ENCODE measurements around the gene COL17A1.
A peak's percentile ranks its signal among the peaks of the same experiment; 100 is the strongest.

Gene COL17A1

DNA sequence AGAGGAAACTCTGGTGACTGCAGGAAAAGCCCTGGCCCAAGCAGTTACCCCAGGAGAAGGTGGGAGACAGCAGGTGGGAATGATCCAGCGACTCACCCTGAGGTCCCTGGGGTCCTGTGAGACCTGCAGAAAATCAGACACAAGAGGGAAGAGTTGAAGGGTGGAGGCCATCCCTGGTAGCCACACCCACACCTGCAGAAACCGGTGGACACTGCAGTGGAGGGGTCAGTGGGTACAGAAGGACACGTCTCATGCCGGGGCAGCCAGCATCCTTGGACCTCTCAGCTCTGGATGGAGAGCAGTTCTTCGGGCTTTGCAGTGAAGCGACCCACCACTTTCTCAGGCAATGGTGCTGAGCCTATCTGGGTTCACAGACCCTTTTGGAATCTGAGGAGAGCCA lies 39.0 kb downstream of the COL17A1 start:
- no peak for DNase-seq

DNA sequence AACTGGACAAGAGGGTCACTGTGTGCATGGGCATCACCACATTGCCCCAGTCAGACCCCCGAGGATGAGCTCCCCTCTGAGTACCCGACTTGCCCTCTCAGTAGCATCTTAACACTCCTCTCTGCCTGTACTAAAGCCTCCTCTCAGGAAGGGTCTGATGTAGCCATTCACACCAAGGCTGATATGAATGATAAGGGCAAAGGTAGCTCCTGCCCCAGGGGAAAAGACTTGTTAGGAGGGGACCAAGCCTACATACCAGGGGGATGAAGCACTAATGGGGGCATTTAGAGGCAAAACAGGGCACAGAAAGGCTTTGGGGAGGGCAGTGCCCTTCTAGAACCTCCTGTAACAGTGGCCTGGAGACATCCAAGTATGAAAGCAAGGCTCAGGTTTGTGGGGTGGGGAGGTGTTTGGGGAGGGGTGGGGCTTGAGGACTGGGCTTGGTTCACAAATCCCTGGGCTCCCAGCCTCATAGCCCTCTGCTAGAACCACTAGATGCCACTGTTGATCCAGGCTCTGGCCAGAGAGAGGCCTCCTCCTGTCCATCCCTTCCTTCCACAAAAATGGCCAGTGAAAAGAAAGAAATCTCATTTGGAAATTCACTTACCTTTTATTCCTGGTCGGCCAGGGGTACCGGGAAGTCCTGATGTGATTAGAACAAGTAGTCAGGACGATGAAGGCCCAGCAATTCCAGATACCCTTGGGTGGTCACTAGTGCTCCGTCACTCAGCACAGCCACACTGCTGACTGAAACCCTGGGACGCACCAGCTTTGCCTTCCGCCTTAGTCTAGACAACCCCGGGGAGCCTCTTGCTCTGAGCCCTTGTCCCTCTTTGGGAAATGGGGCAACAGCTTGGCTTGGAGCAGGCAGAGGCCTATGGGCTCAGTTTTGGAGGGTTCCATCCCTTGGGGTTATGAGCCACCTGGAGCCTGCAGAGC lies 40.3 kb downstream of the COL17A1 start:
- peak; percentile 11 for DNase-seq

DNA sequence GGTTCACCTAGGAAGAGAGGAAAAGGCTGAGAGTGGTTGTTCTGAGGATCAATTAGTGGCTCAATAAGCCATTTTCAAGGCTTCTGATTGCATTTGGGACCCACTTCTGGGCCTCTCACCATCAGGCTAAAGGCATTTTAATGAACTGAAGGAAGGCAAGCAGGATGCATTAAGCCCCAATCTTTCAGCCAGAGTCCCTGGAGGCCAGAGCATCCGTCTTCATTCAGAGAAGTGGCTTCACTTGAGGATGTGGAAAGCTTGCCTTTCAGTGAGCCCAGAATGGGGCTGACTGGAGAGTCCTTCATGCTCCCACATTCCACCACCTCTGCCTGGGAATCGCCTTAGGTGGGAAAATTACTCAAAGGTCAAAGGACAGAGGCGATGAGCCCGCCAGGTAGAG lies 41.8 kb downstream of the COL17A1 start:
- no peak for DNase-seq

DNA sequence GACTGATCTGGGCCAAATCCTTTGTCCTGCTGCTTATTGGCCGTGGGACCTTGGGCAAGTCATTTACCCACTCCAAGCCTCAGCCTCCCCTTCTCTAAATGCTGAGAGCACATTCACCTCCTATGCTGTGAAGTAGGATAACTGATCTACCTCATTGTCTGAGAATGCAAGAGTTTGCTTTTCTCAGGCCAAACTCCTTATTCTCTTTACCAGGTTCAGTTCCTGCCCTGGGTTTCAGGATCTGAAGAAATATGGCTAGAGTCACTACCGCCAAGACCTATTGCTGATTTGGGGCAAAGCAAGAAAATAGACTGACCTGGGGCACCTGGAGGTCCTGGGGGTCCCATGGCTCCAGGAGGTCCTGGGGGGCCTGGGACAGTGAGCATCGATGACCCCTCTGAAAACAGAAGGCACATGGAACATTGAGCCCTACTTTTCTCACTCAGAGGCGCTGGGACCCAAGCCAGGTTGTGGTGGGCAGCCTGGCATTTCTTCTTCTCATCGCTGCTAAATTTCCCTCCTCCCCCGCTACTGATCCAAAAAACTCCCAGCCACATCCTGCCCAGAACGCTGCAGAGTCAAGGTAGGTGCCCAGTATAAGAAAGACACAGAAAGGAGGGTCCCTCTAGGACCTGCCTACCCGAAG lies 42.4 kb downstream of the COL17A1 start:
- no peak for DNase-seq

DNA sequence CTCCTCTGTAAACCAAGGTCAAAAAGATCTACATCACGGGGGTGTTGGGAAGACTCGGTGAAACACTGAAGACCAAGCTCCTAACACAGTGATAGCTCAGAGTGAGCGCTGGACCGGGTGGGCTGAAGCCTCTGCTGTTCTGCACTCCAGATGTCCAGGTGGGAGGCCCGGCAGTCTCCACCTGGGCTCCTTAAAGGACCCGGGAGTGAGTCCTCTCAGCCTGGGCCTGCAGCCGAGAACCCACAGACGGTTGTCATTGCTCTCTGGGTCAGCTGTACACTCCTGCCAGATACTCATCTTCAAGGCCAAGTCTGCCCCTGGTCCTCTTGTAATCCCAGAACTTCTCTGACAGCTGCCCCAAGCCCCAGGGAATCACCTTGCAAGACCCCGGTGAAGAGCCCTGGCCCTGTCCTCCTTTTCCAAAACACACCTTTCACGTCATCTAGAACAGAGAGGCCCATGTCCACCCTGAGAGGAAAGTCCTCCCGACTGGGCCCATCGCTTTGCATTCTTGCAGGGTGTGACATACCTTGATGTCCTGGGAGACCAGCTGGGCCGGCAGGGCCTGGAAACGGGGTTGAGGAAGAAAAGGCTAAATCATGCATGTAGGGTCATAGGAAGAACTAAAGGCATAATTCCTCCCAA lies 43.7 kb downstream of the COL17A1 start:
- DNase-seq: no peak

DNA sequence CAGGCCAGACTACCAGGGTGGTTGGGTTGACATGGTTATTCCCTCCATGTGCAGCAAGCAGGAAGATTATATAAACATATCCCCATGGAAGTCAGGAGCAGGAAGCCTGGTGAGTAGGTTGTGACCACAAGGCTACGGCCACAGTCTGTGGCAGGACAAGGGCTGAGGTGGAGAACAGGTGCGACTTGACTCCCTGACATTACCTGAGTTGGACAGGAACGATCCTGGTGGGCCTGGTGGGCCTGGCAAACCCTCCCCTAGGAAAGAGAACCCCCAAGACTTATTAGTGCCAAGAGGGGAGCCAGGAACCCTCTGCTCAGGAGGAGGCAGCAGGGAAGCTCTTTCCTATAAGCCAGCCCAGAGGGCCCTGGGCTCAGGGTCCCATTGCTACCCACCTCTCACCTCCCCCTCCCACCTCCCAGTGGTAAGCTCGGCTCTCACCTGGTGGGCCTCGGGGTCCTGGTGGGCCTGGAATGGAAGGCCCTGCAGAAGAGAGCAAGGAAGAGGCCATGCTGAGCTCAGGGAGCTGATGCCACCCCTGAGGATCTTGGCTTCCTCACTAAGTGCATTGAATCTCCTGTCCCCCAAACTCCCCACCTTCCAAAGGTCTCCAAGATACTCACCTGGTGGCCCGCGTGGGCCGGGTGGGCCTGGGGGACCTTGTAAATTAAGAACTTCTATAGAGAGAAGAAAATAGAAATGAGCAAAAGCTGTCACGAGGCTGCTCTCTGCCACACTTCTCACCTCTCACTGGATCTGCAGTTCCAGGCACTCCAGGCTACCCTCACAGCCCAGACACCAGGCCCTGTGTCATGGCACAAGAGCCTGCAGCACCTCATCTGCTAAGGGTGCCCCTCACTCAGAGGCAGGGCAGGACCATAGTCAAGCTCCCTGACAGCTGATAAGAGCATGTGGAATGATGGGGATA lies 44.6 kb downstream of the COL17A1 start:
- no peak for DNase-seq

DNA sequence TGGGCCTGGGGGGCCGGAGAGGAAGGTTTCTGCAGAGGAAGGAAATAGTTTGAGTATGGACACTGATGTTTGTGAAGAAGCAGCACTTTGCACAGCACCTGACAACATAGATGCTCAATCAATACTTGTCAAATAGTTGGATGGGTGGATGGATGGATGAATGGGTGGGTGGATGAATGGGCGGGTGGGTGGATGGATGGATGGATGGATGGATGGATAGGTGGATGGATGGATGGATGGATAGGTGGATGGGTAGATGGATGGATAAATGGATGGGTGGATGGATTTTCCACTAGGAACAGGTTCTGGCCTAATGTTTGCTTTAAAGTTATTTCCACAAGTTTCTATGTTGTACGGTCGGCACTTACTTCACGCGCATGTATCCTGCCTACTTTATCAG lies 45.3 kb downstream of the COL17A1 start:
- DNase-seq: no peak

DNA sequence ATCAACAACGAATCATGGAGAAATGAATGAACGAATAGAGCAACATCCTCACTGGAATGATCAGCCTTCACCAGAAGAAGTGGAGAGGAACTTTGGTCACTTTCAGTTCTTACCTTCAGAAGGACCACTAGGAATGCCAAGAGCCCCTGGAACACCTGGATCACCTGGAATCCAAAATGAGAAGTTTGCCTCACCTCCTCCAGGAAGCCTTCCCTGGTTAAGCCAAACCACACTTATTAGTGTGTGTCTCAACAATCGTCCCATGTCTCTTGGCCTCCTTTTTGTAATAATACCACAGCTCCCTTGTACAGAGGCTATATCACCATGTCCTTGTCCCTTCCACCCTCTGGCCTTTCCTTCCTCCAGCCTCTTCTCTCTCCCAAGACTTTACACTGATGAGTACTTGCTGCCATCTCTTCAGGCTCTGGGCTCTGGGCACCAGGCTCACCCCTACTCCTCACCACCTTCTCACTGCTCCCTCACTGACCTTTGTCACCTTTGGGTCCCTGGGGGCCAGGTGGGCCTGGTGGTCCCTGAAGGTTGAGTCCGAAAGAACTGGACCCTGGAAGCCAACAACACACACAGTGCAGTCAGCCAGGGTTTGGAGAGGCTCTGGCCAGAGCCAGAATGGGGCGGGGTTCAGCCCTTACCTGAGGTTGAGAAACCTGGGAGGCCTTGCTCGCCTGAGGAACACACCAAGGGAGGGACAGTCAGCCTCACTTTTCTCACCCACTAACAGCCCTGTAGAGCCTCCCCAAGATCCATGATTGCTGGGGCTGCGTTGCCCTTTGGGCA lies 46.5 kb downstream of the COL17A1 start:
- no peak for DNase-seq

DNA sequence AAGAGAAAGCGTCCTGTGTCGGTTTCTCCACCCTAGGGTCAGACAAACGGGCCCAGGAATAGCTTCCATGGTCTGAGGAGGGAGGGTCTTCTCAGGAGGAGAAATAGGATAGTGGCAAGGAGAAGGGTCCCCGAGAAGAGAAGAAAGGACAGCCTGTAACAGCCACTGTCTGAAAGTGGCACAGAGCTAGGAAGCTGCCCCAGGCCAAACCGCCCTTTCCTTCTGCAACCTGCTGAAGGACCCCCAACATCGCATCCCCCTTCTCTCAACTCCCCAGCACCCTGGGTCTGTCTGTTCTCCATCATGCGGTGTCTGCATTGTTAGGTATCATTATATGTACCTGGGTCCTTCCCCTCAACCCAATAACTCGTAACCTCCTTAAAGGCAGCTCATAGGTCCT lies 47.1 kb downstream of the COL17A1 start:
- DNase-seq: no peak

DNA sequence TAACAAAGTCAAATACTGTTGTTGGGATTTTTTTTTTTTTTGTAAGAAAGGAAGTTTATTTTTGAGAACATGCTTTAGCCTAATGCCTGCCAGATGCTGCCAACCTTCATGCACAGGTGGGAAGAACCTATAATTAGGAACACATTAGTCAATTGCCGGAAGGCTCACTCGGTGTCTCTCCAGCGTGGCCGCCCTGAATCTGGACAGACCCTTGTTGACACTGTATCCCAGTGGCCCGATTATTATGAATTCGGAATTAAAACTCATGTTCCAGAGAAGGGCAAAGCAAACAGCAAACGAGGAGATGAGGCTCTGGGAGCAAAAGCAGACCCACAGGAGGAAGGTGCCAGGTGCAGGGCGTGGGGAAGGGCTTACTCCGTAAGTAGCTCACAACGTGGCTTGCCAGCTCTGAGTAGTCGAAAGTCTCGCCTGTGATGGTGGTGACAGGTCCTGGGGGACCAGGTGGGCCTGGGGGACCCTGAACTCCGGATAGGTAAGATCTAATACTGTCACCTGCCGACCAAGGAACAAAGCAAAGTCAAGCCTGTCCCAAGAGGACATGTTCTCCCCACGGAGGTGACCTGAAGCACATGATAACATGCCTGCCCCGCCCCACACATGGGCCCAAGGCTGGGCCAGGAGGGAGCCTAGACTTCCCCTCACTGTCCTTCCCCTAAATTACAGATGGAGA lies 48.3 kb downstream of the COL17A1 start:
- DNase-seq: no peak

DNA sequence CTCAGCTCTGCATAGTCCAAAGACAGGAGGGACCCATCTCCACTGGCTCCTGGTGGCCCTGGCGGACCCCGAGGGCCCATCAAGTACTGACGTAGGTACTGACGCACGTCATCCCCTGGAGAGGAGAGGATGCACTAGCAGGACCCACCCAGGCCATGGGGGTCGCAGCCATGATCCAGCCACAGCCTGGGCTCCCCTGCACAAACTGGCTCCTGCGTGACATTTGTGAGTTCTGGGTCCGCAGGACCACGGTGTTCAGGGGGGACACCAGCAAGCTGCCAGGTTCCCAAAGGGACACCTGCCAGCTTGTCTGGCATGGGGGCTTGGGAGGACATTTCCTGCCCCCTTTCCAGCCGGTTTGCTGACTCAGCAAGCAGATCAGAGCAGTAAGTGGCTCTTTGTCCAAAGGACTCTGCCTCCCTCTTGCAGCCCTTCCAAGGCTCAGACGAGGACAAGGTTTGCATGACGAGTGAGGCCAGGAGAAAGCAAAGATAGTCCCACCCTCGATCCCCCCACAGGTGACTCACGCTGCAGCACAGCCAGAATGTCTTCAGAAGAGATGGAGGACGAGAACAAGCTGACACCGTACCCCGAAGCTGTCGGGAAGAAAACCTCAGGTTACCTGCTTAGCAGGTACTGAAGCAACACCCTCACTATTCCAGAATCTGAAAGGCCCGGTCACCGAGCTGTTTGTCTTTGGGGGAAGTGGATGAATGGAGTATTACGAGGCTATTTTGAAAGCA lies 49.0 kb downstream of the COL17A1 start:
- no peak for DNase-seq

DNA sequence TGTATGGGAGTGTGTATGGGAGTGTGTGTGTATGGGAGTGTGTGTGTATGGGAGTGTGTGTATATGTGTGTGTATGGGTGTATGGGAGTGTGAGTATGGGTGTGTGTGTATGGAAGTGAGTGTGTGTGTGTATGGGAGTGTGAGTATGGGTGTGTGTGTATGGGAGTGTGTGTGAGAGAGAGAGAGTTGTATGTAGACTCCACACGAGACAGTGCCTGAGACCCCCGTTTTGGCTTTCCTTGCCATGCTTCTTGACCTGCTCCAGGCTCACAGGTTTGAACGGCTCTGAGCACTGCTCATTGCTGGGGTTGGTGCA lies 49.7 kb downstream of the COL17A1 start:
- DNase-seq: no peak

DNA sequence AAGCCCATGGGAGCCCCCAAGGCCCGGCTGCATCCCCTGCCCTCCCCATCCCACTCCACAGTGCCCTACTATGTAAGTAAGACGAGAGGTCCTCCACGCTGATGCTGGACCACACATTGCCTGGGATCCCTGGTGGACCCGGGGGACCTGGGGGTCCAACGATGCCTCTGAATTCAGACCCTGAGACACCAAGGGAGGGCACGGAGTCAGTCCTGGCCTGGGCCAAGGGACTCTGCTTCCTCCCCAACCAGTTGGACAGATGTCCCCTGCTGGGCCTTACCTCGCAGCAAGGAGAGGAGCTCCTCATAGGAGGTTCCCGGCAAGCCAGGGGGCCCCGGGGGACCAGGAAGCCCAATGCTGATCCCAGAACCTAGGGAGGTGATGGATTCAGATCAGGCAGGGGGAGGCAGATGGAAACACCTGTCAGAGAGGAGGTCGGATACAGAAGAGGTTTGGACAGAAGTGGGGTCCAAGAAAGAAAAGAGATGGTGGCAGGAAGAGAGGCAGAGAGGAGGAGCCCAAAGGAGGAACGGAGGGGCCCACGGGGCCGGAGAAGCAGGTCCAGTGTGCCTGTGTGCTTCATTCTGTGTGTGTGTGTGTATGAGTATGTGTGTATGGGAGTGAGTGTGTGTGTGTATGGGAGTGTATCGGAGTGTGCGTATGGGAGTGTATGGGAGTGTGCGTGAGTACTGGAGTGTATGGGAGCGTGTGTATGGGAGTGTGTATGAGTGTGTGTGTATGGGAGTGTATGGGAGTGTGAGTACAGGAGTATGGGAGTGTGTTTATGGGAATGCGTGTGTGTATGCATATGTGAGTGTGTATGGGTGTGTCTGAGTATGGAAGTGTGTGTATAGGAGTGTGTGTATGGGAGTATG lies 50.2 kb downstream of the COL17A1 start:
- no peak for DNase-seq

DNA sequence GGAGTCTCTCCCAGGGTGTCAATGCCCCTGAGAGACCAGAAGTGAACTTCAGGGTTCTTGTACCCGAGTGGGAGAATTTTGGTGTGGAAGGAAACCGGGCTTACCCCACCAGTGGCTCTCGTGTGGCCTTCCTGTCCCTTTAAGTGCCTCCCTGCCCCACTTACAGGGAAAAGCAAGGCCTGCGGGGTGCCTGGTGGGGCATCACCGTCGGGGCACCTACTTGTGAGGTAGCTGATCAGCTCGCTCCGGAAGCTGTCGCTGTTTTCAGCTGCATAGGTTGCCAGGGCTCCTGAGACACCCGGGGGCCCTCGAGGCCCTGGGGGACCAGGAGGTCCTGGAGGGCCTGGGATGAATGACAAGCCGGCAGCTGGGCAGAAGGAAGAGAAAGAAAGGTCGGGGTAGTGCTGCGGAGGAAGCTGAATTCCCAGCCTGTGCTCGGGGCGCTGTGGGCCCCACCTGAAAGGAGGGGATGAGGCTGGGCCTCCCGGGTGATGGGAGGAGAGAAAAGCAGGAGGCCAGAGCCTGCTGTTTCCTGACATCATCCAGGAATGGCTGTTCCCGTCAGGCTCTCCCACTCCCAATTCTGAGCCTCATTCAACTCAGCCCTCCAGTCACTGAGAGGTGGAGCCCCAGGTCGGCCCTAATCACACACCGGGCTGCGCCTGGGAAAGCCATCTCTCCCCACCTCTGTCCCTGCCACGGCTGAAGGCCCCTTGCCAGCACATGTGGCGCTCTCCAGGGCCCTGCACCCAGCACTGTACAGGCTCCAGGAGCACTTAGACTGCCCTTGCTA lies 51.1 kb downstream of the COL17A1 start:
- DNase-seq: no peak

DNA sequence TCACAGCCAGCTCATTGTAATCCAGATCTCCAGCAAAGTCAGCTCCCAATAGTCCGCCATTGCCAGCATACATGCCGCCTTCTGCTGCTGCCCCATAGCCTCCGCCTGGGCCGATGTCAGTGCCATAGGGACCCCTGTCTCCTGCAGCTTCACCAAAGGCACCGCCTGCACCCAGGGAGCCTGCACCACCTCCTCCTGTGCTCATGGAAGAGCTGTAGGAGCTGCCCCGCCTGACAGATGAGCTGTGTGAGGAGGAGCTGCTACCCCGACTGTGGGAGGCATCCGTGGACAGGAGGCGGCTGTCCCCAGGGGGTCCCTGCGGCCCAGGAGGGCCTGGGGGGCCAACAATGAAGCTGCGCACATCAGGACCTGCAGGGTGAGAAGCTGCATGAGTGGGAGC lies 51.7 kb downstream of the COL17A1 start:
- no peak for DNase-seq

DNA sequence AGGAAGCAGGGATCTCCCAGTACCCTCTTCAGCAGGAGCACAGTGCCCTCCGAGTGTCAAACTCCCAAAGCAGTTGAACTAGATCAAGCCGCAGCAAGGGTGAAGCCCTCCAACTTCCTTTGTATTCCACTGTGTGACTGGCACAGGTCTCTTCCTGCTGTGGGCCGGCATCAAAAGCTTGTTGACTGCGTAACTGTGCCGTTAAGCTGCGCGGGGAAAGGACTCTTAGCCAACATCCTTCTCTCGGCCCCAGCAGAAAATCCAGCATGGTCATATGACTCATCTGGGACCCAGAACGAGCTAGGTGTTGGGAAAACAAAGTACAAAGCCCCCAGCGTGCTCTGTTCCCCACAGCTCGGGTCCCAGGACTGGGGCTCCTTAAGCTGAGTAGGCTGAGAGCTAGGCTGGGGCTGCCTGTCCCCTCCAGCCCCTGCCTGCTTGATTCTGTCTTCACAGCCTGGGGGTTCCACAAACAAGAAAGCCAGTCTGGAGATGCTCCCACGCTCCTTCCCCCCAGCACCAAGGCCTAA lies 52.2 kb downstream of the COL17A1 start:
- DNase-seq: no peak

DNA sequence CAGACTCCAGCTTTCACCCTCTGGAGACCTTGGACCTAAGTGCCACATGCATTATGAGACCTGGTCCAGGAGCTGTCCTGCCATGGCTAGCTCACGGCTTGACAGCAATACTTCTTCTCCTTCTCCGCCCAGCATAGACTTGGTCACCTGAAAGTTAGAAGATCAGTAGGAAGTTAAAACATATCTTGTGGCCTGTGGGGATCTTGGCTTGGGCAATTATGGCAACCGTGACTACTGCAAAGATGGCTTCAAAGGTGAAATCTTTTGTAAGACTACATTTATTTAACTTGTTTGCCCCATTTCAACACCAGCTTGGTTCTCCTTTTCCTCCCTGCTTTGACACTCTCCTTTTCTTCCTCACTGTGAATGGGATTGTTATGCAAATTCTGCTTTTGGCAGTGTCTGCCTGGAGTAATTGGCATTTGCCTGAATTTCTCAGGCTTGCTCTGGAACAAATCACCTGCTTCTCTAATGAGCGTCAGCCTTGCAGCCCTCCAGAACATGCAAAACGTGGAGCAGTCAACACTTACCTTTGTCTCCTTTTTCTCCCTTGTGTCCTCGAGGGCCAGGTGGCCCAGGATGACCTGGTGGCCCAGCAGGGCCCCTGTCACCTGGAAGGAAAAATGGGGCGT lies 53.4 kb downstream of the COL17A1 start:
- DNase-seq: no peak

DNA sequence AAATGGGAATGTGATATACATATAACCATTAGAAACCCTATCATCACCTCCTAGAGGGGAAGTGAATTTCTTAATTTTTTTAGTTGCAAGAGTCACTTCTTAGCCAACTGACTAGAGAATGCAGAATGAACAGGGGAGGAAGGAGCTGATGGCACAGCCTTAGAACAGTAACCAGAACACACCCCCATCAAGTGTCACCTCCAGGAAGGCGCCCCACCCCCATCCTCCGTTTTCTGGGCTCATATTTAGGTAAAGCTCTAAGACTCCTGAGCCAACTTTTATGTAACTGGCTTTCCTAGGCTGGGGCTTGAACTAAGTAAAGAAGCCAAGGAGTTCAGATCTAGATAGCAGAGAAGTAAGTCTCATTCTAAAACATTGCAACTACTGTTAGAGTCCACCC lies 54.0 kb downstream of the COL17A1 start:
- DNase-seq: no peak

Measured in stimulated activated CD4-positive, alpha-beta T cell treated with anti-CD3 and anti-CD28 coated beads, Interleukin-4, amount 100 ng/mL, for 24 hours (primary cell).